ENCODE data around the gene S100A1. TPM values are rescaled to one million over a fixed set of nuclear protein-coding genes. Genes with fewer than 3 reads are reported as not detected.
A peak's percentile ranks its signal among the peaks of the same experiment; 100 is the strongest.
"Not testable (repeated sequence)": the region's sequence is repeated elsewhere in the genome, so short reads cannot be mapped to it uniquely, and the experiment has no call there.

S100A1 gene
- 4.7 and 5.1 TPM in 2 replicates for total RNA-seq (2014; rRNA removed; shearing (Covaris generic))

GRCh38 chr1:153627715-153628626 lies at the start of gene S100A1:
Gene S100A1, plus strand, starts transcription at chr1:153628434. Its CDS starts 2,088 bp downstream, at chr1:153630522.
- DNase-seq (ENCODE audit: low read depth): no peak

GRCh38 chr1:153578490-153578889 lies 49.7 kb upstream of the S100A1 start:
- no peak for DNase-seq (ENCODE audit: low read depth)

GRCh38 chr1:153578936-153579335 lies 49.3 kb upstream of the S100A1 start:
- DNase-seq (ENCODE audit: low read depth): no peak

GRCh38 chr1:153582836-153583235 lies 45.4 kb upstream of the S100A1 start:
- not testable (repeated sequence) for DNase-seq (ENCODE audit: low read depth)

- not testable (repeated sequence) for DNase-seq (ENCODE audit: low read depth)
Measured at GRCh38 chr1:153583514-153583913, 44.7 kb upstream of the S100A1 start.

GRCh38 chr1:153583976-153584375 lies 44.3 kb upstream of the S100A1 start:
- DNase-seq (ENCODE audit: low read depth): no peak

GRCh38 chr1:153585006-153585405 lies 43.2 kb upstream of the S100A1 start:
- DNase-seq (ENCODE audit: low read depth): no peak

- no peak for DNase-seq (ENCODE audit: low read depth)
Measured at GRCh38 chr1:153586347-153586746, 41.9 kb upstream of the S100A1 start.

- peak; percentile 76 for DNase-seq (ENCODE audit: low read depth)
Measured at GRCh38 chr1:153587314-153587713, 40.9 kb upstream of the S100A1 start.

- DNase-seq (ENCODE audit: low read depth): not testable (repeated sequence)
Measured at GRCh38 chr1:153588033-153588432, 40.2 kb upstream of the S100A1 start.

GRCh38 chr1:153588482-153588881 lies 39.8 kb upstream of the S100A1 start:
- DNase-seq (ENCODE audit: low read depth): no peak

- DNase-seq (ENCODE audit: low read depth): no peak
Measured at GRCh38 chr1:153592748-153593147, 35.5 kb upstream of the S100A1 start.

- DNase-seq (ENCODE audit: low read depth): peak; percentile 86
Measured at GRCh38 chr1:153597206-153597605, 31.0 kb upstream of the S100A1 start.

- peak; percentile 87 for DNase-seq (ENCODE audit: low read depth)
Measured at GRCh38 chr1:153598309-153599172, 29.7 kb upstream of the S100A1 start.

GRCh38 chr1:153599847-153600246 lies 28.4 kb upstream of the S100A1 start:
- DNase-seq (ENCODE audit: low read depth): no peak

GRCh38 chr1:153602749-153603148 lies 25.5 kb upstream of the S100A1 start:
- DNase-seq (ENCODE audit: low read depth): no peak

- no peak for DNase-seq (ENCODE audit: low read depth)
Measured at GRCh38 chr1:153606194-153606593, 22.0 kb upstream of the S100A1 start.

GRCh38 chr1:153607381-153607780 lies 20.9 kb upstream of the S100A1 start:
- DNase-seq (ENCODE audit: low read depth): no peak

GRCh38 chr1:153608089-153608682 lies 20.0 kb upstream of the S100A1 start:
- DNase-seq (ENCODE audit: low read depth): no peak

- DNase-seq (ENCODE audit: low read depth): peak; percentile 99
Measured at GRCh38 chr1:153608742-153609584, 19.3 kb upstream of the S100A1 start.

GRCh38 chr1:153609585-153609907 lies 18.7 kb upstream of the S100A1 start:
- DNase-seq (ENCODE audit: low read depth): no peak

Data from RPMI7951 (cell line).